GM19025 (cell line): Measurements from ENCODE around the gene LCN12.

Experiments
- ATAC-seq: cut with Tn5 transposase; IDR thresholded peaks from one replicate; pipeline ENCODE4 v1.9.1; 2021; ENCODE audit warnings: mild to moderate bottlenecking, low read depth, moderate library complexity; ENCODE audit not compliant: unreplicated experiment

Gene LCN12, protein sequence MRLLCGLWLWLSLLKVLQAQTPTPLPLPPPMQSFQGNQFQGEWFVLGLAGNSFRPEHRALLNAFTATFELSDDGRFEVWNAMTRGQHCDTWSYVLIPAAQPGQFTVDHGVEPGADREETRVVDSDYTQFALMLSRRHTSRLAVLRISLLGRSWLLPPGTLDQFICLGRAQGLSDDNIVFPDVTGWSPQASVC

DNA sequence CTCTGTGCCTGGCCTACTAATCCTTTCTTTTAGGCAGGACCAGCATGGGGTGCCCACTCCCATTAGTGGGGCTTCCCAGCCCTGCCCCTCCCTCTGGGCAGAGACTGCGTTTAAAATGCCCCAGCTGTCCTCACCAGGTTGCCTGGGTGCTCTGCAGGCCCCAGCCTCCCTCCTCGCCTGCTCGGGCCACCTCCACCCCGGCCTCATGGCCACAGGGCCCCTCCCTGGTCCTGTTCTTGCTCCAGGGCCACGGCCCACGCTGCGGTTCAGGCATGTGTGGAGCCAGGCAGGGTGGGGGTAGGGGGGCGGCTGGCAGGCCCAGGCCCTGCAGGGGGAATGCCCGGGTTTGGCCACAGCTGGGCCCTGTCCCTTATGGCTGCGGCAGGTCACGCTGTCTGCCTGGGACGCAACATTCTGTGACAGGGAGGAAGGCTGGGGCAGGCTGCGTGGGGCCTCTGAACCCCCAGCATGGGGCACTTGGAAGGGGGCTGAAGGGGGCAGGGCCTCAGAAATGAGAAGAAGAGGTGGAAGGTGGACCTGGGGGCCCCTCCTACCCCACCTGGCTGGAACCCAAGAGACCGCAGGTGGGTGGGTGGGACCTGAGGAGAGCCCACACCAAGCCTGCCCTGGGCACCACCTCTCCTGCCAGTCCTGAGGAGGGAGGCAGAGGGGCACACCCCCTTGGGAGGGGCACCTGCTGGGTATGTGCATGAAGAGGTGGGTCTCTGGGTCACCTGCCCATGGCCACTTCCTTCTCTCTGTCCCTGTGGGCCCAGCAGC, at the start of gene LCN12:
TSS of gene LCN12 (plus strand) at position 733 of the 780 bp plus-strand sequence. CDS start 55 bp downstream, outside the sequence.
- ATAC-seq = no peak

GRCh38 chr9:136903041-136903554, 49.0 kb upstream of the LCN12 start:
- no peak for ATAC-seq

GRCh38 chr9:136906266-136906665, 45.8 kb upstream of the LCN12 start:
- ATAC-seq = no peak

DNA sequence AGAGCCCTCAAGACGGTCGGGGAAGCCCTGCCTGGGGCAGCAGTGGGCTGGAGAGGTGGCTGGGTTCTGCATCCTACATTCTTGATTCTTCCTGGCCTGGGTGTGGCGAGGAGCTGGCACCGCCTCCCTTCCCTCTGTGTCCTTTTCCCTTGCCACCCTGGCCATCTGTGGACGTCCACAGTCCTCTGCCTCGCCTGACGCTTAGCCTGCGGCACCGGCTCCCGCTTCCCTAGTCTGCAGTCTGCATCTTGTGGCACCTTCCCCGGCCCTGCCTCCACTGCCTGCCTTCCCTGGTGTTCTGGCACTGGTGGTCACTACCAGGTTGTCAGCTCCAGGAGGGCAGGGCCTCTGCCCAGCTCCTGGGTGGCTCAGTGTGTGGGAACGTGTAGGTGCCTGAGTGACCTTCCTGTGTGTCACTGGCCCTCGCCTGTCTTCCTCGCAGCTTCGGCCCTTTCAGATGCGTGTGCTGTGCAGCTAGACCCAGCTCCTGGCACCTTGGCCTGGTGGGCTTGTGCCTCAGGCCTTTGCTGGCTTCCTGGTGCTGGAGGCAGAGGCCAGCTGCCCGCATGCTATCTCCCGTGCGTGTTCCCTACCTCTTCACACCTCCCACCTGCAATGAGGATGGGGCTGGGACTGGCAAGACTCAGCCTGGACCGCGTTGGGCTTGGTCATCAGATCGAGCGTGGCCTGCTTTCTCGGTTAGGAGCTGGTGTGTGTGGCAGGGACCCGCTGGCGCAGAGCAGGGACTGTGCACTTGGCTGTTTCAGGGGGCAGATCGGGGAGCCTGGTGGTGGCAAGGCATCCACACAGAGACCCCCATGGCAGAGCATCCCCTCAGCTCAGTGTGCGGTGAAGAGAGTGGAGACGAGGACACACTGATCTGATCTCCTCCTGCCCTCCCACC, 44.8 kb upstream of the LCN12 start:
- no peak for ATAC-seq

- no peak for ATAC-seq
These were observed 41.7 kb upstream of the LCN12 start for GRCh38 chr9:136910197-136910900.

DNA sequence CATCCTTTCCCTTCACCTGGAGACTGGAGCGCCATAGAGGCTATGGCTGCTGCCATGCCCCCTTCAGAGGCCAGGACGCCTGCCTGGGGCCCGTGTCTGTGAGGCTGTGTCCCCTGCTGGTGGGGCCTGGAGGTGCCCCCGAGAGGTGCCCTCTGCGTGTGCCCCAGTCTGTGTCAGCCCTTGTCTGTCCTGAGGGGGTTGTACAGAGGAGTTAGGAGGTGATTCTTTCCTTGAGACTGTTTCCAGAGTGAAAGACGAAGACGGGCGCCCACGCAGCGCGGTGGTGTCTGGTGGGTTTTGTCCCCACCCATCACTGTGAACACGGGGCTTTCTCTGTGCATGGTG, 41.2 kb upstream of the LCN12 start:
- ATAC-seq = no peak

GRCh38 chr9:136913701-136914438, 38.2 kb upstream of the LCN12 start:
- no peak for ATAC-seq

DNA sequence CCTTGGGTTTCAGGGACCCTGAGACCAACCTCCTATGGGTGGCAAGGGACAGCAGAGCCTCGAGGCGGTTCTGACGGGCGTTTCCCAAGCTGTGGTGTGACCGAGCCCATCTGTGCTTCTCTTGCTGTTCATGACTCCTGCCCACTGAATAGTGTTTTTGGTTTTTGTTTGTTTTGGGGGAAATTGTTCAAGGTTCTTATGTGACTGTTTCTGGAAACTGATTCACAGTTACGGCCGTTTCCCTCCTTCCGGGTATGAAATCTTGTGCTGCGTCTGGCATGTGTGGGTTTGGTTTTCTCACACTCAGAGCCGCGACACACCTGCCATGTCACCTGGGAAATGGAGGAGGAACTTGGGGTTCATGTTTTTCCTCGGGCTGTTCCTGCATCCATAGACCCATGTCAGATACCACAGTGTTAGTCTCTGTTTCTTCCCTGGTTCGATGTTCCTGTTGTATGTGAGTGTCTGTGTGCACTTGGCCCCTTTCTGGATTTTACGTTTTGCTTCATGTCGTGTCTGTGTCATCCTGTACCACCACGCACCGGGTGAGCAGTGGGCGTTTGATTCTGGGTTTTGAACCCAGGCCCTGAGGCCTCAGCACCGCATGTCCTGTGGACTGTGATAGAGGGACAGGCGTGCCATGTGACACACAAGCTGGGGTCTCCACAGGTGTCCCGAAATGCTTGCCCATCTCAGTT, 36.3 kb upstream of the LCN12 start:
- ATAC-seq = no peak

GRCh38 chr9:136916330-136917184, 35.5 kb upstream of the LCN12 start:
- ATAC-seq = no peak

DNA sequence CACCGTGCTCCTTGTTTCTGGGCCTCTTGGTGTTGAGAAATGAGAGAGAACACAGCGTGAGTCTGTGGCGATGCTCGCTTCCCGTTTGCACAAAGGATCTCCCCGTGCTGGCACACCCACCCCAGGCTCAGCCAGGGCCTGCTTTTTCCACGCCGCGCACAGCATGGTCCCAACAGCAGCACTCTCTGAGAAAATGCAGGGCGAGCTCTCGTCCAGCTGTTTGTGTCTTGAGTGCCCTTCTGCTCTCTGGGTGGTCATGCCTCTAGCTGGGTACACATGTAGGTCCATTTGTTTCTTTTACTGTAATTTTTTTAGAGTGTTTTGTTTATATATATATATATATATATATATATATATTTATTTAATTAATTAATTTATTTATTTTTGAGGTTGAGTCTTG, 34.2 kb upstream of the LCN12 start:
- no peak for ATAC-seq

DNA sequence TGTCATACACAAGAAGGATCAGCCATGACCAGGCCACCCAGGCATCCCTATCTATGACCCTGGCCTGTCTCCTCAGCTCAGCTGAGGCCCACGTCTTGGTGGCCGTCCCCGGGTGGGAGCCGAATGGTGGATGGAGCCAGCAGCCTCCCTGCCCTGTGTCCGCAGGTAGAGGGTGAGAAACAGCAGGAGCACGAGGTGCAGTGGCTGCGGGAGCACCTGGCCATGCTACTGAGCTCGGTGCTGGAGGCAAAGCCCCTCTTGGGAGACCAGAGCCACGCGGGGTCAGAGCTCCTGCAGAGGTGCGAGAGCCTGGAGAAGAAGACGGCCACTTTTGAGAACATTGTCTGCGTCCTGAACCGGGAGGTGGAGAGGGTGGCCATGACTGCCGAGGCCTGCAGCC, 32.0 kb upstream of the LCN12 start:
- no peak for ATAC-seq

DNA sequence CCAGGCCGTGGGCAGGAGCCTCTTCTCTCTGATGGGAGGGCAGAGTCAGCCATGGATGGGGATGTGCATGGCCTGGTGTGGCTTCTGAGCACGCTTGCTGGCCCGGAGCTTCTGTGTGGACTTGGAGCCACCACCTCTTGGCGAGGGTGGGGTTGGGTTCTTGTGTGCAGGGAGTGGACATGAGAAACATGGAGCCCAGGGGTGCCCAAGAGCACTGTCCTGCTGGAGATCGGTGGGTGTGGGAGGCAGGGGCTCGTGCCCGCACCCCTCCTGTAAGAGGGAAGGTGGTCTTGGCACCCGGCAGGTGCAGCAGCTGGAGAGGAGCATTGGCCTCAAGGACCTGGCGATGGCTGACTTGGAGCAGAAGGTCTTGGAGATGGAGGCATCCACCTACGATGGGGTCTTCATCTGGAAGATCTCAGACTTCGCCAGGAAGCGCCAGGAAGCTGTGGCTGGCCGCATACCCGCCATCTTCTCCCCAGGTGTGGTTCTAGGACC, 31.3 kb upstream of the LCN12 start:
- no peak for ATAC-seq

- no peak for ATAC-seq
These were observed 30.8 kb upstream of the LCN12 start for GRCh38 chr9:136921307-136921706.

GRCh38 chr9:136921718-136922117, 30.4 kb upstream of the LCN12 start:
- ATAC-seq = no peak

DNA sequence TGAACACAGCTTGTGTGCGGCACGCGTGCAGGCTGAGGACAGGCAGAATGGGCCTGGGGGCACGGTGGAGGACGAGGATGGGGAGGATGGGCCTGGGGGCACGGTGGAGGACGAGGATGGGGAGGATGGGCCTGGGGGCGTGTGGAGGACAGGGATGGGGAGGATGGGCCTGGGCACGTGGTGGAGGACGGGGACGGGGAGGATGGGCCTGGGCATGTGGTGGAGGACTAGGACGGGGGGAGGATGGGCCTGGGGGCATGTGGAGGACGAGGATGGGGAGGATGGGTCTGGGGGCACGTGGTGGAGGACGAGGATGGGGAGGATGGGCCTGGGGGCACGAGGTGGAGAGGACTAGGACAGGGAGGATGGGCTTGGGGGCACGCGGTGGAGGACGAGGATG, 29.5 kb upstream of the LCN12 start:
- no peak for ATAC-seq

GRCh38 chr9:136923881-136924280, 28.2 kb upstream of the LCN12 start:
- no peak for ATAC-seq

DNA sequence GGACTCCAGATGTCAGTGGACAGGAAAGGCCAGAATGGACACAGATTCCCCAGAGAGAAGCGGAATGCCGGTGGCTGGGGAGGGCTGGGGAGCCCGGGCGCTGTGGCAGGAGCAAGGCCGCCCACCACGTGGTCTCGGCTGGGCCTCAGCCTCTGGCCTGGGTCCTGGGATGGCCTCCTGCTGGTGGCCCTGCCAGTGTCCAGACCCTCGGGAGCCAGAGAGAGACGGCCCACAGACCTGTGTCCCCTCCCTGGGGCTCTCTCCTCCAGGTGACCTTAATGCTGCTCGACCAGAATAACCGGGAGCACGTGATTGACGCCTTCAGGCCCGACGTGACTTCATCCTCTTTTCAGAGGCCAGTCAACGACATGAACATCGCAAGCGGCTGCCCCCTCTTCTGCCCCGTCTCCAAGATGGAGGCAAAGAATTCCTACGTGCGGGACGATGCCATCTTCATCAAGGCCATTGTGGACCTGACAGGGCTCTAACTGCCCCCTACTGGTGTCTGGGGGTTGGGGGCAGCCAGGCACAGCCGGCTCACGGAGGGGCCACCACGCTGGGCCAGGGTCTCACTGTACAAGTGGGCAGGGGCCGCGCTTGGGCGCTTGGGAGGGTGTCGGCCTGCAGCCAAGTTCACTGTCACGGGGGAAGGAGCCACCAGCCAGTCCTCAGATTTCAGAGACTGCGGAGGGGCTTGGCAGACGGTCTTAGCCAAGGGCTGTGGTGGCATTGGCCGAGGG, 26.5 kb upstream of the LCN12 start:
- ATAC-seq = no peak
